ENCODE results near the gene ASPG.

Gene ASPG

GRCh38 chr14:104073764-104074163 lies 11.7 kb upstream of the ASPG start:
- TF ChIP-seq CTCF (conservative IDR thresholded peaks at IDR 0.05; ENCODE audit: low read depth, low read length): no peak
- no peak overlapping the region for H3K4me3 ChIP-seq (ENCODE audit: low read depth, low read length)
- DNase-seq (ENCODE audit: low read depth): no peak

- peak; percentile 72 for TF ChIP-seq CTCF (conservative IDR thresholded peaks at IDR 0.05; ENCODE audit: low read depth, low read length)
- no peak overlapping the region for H3K4me3 ChIP-seq (ENCODE audit: low read depth, low read length)
- peak; percentile 44 for DNase-seq (ENCODE audit: low read depth)
Measured at GRCh38 chr14:104075530-104076151, 9.9 kb upstream of the ASPG start.

GRCh38 chr14:104076743-104077142 lies 8.8 kb upstream of the ASPG start:
- DNase-seq (ENCODE audit: low read depth): no peak
- no peak overlapping the region for H3K4me3 ChIP-seq (ENCODE audit: low read depth, low read length)
- TF ChIP-seq CTCF (conservative IDR thresholded peaks at IDR 0.05; ENCODE audit: low read depth, low read length): no peak

- peak; percentile 94 for DNase-seq (ENCODE audit: low read depth)
- no peak overlapping the region for H3K4me3 ChIP-seq (ENCODE audit: low read depth, low read length)
- peak; percentile 100 for TF ChIP-seq CTCF (conservative IDR thresholded peaks at IDR 0.05; ENCODE audit: low read depth, low read length)
Measured at GRCh38 chr14:104078031-104078455, 7.5 kb upstream of the ASPG start.

GRCh38 chr14:104080376-104081260 lies 4.9 kb upstream of the ASPG start:
- no peak for DNase-seq (ENCODE audit: low read depth)
- TF ChIP-seq CTCF (conservative IDR thresholded peaks at IDR 0.05; ENCODE audit: low read depth, low read length): no peak
- H3K4me3 ChIP-seq (ENCODE audit: low read depth, low read length): no peak overlapping the region

- no peak overlapping the region for H3K4me3 ChIP-seq (ENCODE audit: low read depth, low read length)
- no peak for TF ChIP-seq CTCF (conservative IDR thresholded peaks at IDR 0.05; ENCODE audit: low read depth, low read length)
- no peak for DNase-seq (ENCODE audit: low read depth)
Measured at GRCh38 chr14:104081261-104081835, 4.2 kb upstream of the ASPG start.

All from choroid plexus epithelial cell (primary cell).